Endothelial cell of umbilical vein (primary cell): Measurements from ENCODE around the gene CXXC5. TPM values are rescaled to one million over a fixed set of nuclear protein-coding genes. Genes with fewer than 3 reads are reported as not detected.

Experiments used
- BruUV-seq: library from RNA; stranded (reverse); fragments of 400-500 nt; replicated peaks from 2 replicates; lab custom pipeline; 2021; lab: Mats Ljungman, UMichigan
- CTCF ChIA-PET: fragments of 300-600, 350-600 bp; sonication (Branson Sonifier 250); formaldehyde crosslinking; loops from one replicate; lab custom pipeline; 2021; ENCODE audit warnings: antibody characterized with exemption, inconsistent platforms; lab: Charles Lee
- POLR2A ChIA-PET: fragments of 300-600, 350-600 bp; sonication (Branson Sonifier 250); formaldehyde crosslinking; loops from one replicate; lab custom pipeline; 2021; ENCODE audit warnings: antibody characterized with exemption, inconsistent platforms; lab: Charles Lee
- DNase-seq: peaks from one replicate; pipeline ENCODE4 v3.0.0-alpha.2; 2011; ENCODE audit warnings: low read depth, low spot score
- FAIRE-seq: peaks from 2 replicates; lab custom pipeline; 2011; peaks lifted over from hg19 to GRCh38; lab: Jason Lieb, UNC
- H2AFZ ChIP-seq: 2 replicates; pipeline ENCODE4 v1.6.0; 2012; ENCODE audit warnings: low read depth, low read length, control low read depth, inconsistent platforms
- H3K27ac ChIP-seq: 2 replicates; pipeline ENCODE4 v1.5.1; 2011; ENCODE audit warnings: low read depth, mild to moderate bottlenecking, control low read depth, low read length, moderate library complexity; ENCODE audit not compliant: insufficient read depth
- H3K27me3 ChIP-seq, 2 experiments: 2 replicates each; pipeline versions ENCODE4 v1.6.0 to v1.6.1; 2011; ENCODE audit warnings: low read length in 2 of 2, mixed read lengths in 1 of 2; ENCODE audit not compliant: control insufficient read depth in 2 of 2, insufficient read depth in 2 of 2
- H3K36me3 ChIP-seq, 2 experiments: 2 replicates in 1 of 2; 3 replicates in 1 of 2; pipeline ENCODE4 v1.5.1; 2011; ENCODE audit warnings: low read length in 2 of 2, mild to moderate bottlenecking in 1 of 2, moderate library complexity in 1 of 2; ENCODE audit not compliant: control insufficient read depth in 2 of 2, insufficient read depth in 2 of 2; ENCODE audit errors: extremely low read depth in 1 of 2
- H3K4me1 ChIP-seq: 3 replicates; pipeline ENCODE4 v1.5.1; 2011; ENCODE audit warnings: mild to moderate bottlenecking, low read length; ENCODE audit not compliant: control insufficient read depth, insufficient read depth; ENCODE audit errors: extremely low read depth
- H3K4me2 ChIP-seq: 2 replicates; pipeline ENCODE4 v1.6.1; 2011; ENCODE audit warnings: low read length, control low read depth, mixed read lengths; ENCODE audit not compliant: insufficient read depth
- H3K4me3 ChIP-seq, 3 experiments: fragments of 200-600 bp in 1 of 3; sonication (generic), shearing (Covaris generic) in 1 of 3; replicated peaks in 1 of 3; 2 replicates each; pipeline ENCODE4 v1.5.1; 2011 to 2016; ENCODE audit warnings: control low read depth in 3 of 3, low read length in 3 of 3, mild to moderate bottlenecking in 2 of 3, inconsistent platforms in 1 of 3, low read depth in 1 of 3, moderate library complexity in 1 of 3; ENCODE audit not compliant: insufficient read depth in 1 of 3
- H3K79me2 ChIP-seq: 2 replicates; pipeline ENCODE4 v1.6.0; 2012; ENCODE audit warnings: low read length, inconsistent platforms; ENCODE audit not compliant: control insufficient read depth, insufficient read depth
- H3K9ac ChIP-seq: replicated peaks from 2 replicates; pipeline ENCODE3; 2011; ENCODE audit warnings: low read length, control low read depth; ENCODE audit not compliant: insufficient read depth; ENCODE audit errors: extremely low read depth
- H3K9me1 ChIP-seq: replicated peaks from 3 replicates; pipeline ENCODE4 v1.6.0; 2011; ENCODE audit warnings: mild to moderate bottlenecking, low read length; ENCODE audit not compliant: control insufficient read depth, insufficient read depth; ENCODE audit errors: extremely low read depth
- H3K9me3 ChIP-seq: replicated peaks from 2 replicates; pipeline ENCODE4 v1.5.1; 2012; ENCODE audit warnings: low read length, inconsistent platforms; ENCODE audit not compliant: control insufficient read depth, insufficient read depth
- H4K20me1 ChIP-seq: replicated peaks from 2 replicates; pipeline ENCODE3; 2011; ENCODE audit warnings: mild to moderate bottlenecking, low read length; ENCODE audit not compliant: control insufficient read depth, insufficient read depth; ENCODE audit errors: extremely low read depth
- CTCF ChIP-seq, 2 donors: IDR thresholded peaks; 1 replicate in 1 of 2; 2 replicates in 1 of 2; pipeline ENCODE4 v1.5.1; 2011; ENCODE audit warnings: low read length in 2 of 2, mild to moderate bottlenecking in 2 of 2, moderate library complexity in 2 of 2, control low read depth in 1 of 2, inconsistent platforms in 1 of 2, low read depth in 1 of 2; ENCODE audit not compliant: insufficient read depth in 1 of 2; ENCODE audit errors: extremely low read depth in 1 of 2
- EZH2 ChIP-seq: IDR thresholded peaks from 2 replicates; pipeline ENCODE4 v1.6.1; 2012; ENCODE audit warnings: borderline replicate concordance, low read depth, mild to moderate bottlenecking, moderate library complexity, low read length, inconsistent platforms; ENCODE audit not compliant: severe bottlenecking
- FOS ChIP-seq: IDR thresholded peaks from 2 replicates; pipeline ENCODE4 v1.6.1; 2011; ENCODE audit warnings: mild to moderate bottlenecking, low read length, moderate library complexity, borderline replicate concordance; ENCODE audit not compliant: insufficient read depth
- GATA2 ChIP-seq: IDR thresholded peaks from 2 replicates; pipeline ENCODE4 v1.7.0; 2011; ENCODE audit warnings: low read depth, mild to moderate bottlenecking, moderate library complexity, mixed read lengths, low read length; ENCODE audit not compliant: insufficient read length, insufficient read depth
- JUN ChIP-seq: IDR thresholded peaks from 2 replicates; pipeline ENCODE4 v1.6.1; 2011; ENCODE audit warnings: borderline replicate concordance, low read depth; ENCODE audit not compliant: insufficient read length, insufficient read depth
- MYC ChIP-seq: IDR thresholded peaks from one replicate; pipeline ENCODE4 v1.6.1; 2011; ENCODE audit warnings: mild to moderate bottlenecking, low read depth, low read length
- POLR2A ChIP-seq: IDR thresholded peaks from 2 replicates; pipeline ENCODE4 v1.6.1; 2012; ENCODE audit warnings: low read depth, mild to moderate bottlenecking, control low read depth, low read length
- POLR2AphosphoS5 ChIP-seq: IDR thresholded peaks from 2 replicates; pipeline ENCODE4 v1.6.1; 2012; ENCODE audit warnings: low read depth, mild to moderate bottlenecking, control low read depth, low read length, moderate library complexity; ENCODE audit not compliant: insufficient read depth
- dilution Hi-C: fragments of 300-500 bp; cut with MboI; formaldehyde crosslinking; loops from one replicate; pipeline ENCODE4 v1.15.0; 2019; ENCODE audit warnings: low sequenced_read_pairs; ENCODE audit not compliant: extremely low pct_ligation_motif_present
- intact Hi-C: fragments of 100-400 bp; cut with micrococcal nuclease; formaldehyde crosslinking; loops from one replicate; pipeline ENCODE4 v1.10.0; 2022
- polyA plus RNA-seq, 4 experiments: library from polyadenylated mRNA; depleted of rRNA in 3 of 4; stranded (reverse) in 3 of 4; unstranded in 1 of 4; fragments of >200 nt; gene quantifications; 2 replicates each; pipeline versions ENCODE4 v1.2.1 to v1.2.3, GENCODE V29; 2011 to 2012; ENCODE audit warnings: missing spikeins in 1 of 4
- total RNA-seq: library from RNA; stranded (reverse); gene quantifications from 2 replicates; pipeline ENCODE4 v1.2.3, GENCODE V29; 2021
- TF ChIP-seq, protein P1 (sequence below): IDR thresholded peaks from 2 replicates; pipeline ENCODE4 v1.6.1; 2011; ENCODE audit not compliant: insufficient read depth, insufficient read length

The CXXC5 gene
- total and polyA plus RNA-seq, 2 donors (not counting 3 experiments of a cell fraction or from before 2014, with no cell fraction given) = 2.7 to 5.5 TPM

DNA sequence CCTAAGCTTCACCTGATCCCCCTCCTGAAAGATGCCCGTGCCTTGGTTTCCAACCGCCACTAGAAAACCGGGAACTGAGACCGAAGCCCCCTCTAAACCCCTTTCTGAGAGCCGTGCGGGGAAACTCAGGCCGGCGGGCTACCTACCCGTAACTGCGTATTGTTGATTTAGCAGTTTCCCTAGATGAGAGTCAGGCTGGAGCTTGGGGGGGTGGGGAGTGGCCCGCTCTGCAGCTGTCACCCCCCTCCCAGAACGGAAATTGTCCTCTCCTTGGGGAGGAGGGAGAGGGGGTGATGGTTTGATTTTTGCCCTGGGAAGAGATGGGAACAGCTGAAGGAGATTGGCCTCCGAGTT is 2.5 kb downstream of the CXXC5 start:
- POLR2A ChIA-PET = no interaction called here

More for the DNA sequence above, 2.5 kb downstream of the CXXC5 start:
- Histone ChIP-seq H3K4me2 (no peak overlapping the region), H3K4me3 (peak overlapping the region in 1 of 3 experiments; percentile 70), H3K27ac (no peak overlapping the region), H3K27me3 (peaks cover 9 to 24% of the 10 kb centered on the region in 2 experiments), H3K9me1 (no peaks in the 10 kb centered on the region), H3K9ac (no peak overlapping the region), H3K79me2 (no peaks in the 10 kb centered on the region), H2AFZ (no peak overlapping the region), H3K4me1 (peaks cover 27% of the 10 kb centered on the region), H4K20me1 (no peaks in the 10 kb centered on the region), H3K9me3 (no peaks in the 10 kb centered on the region), H3K36me3 (no peaks in the 10 kb centered on the region)
- no peak for FAIRE-seq
- intact Hi-C loops = no loop called here
- dilution Hi-C loops = no loop called here
- no peak for DNase-seq
- no TSS peak for BruUV-seq
- TF ChIP-seq EZH2 (no peak), POLR2AphosphoS5 (no peak), FOS (no peak), MYC (no peak), JUN (no peak), POLR2A (no peak), CTCF (IDR thresholded peaks at IDR 0.05; ENCODE audit: extremely low read depth in 1 of 2, insufficient read depth in 1 of 2, low read depth in 1 of 2, low read length in 2 of 2) (no peak), GATA2 (no peak)
- TF ChIP-seq, protein P1, sequence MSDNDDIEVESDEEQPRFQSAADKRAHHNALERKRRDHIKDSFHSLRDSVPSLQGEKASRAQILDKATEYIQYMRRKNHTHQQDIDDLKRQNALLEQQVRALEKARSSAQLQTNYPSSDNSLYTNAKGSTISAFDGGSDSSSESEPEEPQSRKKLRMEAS = no peak
- CTCF ChIA-PET = interaction anchor here (2.9 to 8.6 kb wide), 3 partner anchors 10 to 41 kb away, joined by 9 to 161 read pairs (median 62); no protein-coding TSS in a partner anchor
